ENCODE data around the gene GOT2.

DNA sequence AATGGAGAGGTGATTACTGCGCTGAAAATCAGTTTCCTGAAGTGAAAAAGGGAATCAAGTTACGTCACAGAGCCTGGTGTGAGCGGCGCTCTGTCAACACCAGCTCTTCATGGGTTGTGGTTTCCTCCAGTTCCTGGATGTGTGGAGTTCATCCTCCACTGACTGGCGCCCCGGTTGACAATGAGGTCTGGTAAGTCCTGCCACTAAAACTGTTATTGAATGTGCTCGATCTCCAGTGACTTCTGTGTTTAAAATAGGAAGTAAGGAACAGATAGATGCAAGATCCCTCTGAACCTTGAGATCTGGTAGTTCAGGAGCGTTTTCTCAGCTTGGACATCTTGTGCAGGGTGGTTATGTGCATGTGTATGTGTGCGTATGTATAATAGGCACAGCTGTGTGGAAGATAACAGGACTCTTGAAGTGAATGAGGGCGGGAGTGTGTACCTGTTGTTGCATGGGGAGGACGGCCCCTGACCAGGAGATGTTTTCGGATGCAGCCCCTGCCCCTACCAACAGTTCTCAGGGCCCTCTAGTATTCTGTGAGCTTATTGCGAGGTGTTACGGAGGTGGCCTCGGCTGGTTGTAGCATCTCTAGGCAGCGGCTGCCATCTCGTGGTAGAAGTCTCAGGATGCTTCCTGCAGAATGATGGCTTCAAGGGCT lies 22.0 kb upstream of the GOT2 start:
- TF ChIP-seq CTCF (IDR thresholded peaks at IDR 0.05) = peak; percentile 84
- no peak for TF ChIP-seq POLR2AphosphoS5 (IDR thresholded peaks at IDR 0.05; ENCODE audit: low read depth, low read length)
- TF ChIP-seq, protein P1, sequence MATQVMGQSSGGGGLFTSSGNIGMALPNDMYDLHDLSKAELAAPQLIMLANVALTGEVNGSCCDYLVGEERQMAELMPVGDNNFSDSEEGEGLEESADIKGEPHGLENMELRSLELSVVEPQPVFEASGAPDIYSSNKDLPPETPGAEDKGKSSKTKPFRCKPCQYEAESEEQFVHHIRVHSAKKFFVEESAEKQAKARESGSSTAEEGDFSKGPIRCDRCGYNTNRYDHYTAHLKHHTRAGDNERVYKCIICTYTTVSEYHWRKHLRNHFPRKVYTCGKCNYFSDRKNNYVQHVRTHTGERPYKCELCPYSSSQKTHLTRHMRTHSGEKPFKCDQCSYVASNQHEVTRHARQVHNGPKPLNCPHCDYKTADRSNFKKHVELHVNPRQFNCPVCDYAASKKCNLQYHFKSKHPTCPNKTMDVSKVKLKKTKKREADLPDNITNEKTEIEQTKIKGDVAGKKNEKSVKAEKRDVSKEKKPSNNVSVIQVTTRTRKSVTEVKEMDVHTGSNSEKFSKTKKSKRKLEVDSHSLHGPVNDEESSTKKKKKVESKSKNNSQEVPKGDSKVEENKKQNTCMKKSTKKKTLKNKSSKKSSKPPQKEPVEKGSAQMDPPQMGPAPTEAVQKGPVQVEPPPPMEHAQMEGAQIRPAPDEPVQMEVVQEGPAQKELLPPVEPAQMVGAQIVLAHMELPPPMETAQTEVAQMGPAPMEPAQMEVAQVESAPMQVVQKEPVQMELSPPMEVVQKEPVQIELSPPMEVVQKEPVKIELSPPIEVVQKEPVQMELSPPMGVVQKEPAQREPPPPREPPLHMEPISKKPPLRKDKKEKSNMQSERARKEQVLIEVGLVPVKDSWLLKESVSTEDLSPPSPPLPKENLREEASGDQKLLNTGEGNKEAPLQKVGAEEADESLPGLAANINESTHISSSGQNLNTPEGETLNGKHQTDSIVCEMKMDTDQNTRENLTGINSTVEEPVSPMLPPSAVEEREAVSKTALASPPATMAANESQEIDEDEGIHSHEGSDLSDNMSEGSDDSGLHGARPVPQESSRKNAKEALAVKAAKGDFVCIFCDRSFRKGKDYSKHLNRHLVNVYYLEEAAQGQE (IDR thresholded peaks at IDR 0.05; ENCODE audit: insufficient read depth in 1 of 2, low read depth in 2 of 2, low read length in 1 of 2) = no peak
- TF ChIP-seq TCF7L2 (IDR thresholded peaks at IDR 0.05; ENCODE audit: low read depth, low read length) = no peak
- no peak for TF ChIP-seq SIN3A (IDR thresholded peaks at IDR 0.05; ENCODE audit: borderline replicate concordance, insufficient read depth, low read depth, low read length)

All from Panc1 (cell line).